ENCODE results near the gene FAM240A.

The FAM240A gene

GRCh38 chr3:46628901-46629369 is 16.6 kb downstream of the FAM240A start:
- DNase-seq = peak; percentile 19

GRCh38 chr3:46629551-46630517 is 17.5 kb downstream of the FAM240A start:
- peak; percentile 79 for DNase-seq

- DNase-seq = no peak
Observed at GRCh38 chr3:46632792-46633191, 20.5 kb downstream of the FAM240A start.

- no peak for DNase-seq
Observed at GRCh38 chr3:46634856-46635255, 22.5 kb downstream of the FAM240A start.

GRCh38 chr3:46639221-46639620 is 26.9 kb downstream of the FAM240A start:
- no peak for DNase-seq

- no peak for DNase-seq
Observed at GRCh38 chr3:46640927-46641326, 28.6 kb downstream of the FAM240A start.

- DNase-seq = no peak
Observed at GRCh38 chr3:46642971-46643370, 30.6 kb downstream of the FAM240A start.

GRCh38 chr3:46643701-46644100 is 31.4 kb downstream of the FAM240A start:
- DNase-seq = no peak

GRCh38 chr3:46646700-46647099 is 34.4 kb downstream of the FAM240A start:
- DNase-seq = peak; percentile 70

GRCh38 chr3:46648096-46648495 is 35.8 kb downstream of the FAM240A start:
- DNase-seq = no peak

- DNase-seq = peak; percentile 14
Observed at GRCh38 chr3:46649436-46649835, 37.1 kb downstream of the FAM240A start.

- no peak for DNase-seq
Observed at GRCh38 chr3:46651084-46651483, 38.8 kb downstream of the FAM240A start.

GRCh38 chr3:46655271-46655670 is 42.9 kb downstream of the FAM240A start:
- no peak for DNase-seq

GRCh38 chr3:46656778-46657556 is 44.6 kb downstream of the FAM240A start:
- DNase-seq = peak; percentile 12

- DNase-seq = no peak
Observed at GRCh38 chr3:46659285-46659684, 47.0 kb downstream of the FAM240A start.

- no peak for DNase-seq
Observed at GRCh38 chr3:46660003-46660402, 47.7 kb downstream of the FAM240A start.

GRCh38 chr3:46660543-46661523 is 48.5 kb downstream of the FAM240A start:
- no peak for DNase-seq

- no peak for DNase-seq
Observed at GRCh38 chr3:46661776-46662766, 49.7 kb downstream of the FAM240A start.

- peak; percentile 46 for DNase-seq
Observed at GRCh38 chr3:46662771-46663551, 50.6 kb downstream of the FAM240A start.

GRCh38 chr3:46663591-46664135 is 51.3 kb downstream of the FAM240A start:
- DNase-seq = no peak
